ENCODE data around the gene SCN9A.

The SCN9A gene

GRCh38 chr2:166163775-166164174 is 212.0 kb downstream of the SCN9A start:
- no peak for DNase-seq

DNA sequence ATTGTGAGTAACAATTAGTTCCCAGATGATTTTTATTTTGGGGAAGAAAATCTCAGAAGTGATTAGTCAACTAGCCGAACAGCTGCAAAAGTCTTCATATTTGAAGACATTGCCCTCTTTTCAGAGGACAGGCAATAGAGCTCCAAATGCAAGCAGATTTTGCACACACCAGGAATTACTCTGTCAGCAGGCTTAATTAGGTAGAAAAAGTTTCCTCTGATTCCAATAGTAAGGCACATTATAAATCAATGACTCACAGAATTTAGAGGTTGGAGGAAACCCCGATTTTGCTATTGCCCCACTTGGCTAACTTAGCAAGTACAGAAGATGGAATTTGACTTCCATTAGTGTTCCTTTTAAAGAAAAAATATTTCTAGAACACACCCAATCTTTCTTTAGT is 217.2 kb downstream of the SCN9A start:
- DNase-seq: no peak

DNA sequence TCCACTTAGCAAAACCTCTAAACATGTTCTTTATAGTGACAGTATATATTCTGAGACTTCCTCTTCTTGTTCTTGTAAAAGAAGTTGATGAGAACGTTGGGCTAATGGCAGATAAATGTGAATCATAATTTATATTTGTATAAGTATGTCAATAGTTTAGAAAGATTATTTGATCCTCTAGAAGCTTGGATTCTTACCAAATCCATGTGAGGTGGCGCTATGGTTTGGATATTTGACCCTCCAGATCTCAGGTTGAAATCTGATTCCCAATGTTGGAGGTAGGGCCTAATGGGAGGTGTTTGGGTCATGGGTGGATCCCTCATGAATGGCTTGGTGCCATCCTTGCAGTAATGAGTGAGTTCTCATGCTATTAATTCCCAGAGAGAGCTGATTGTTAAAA is 218.2 kb downstream of the SCN9A start:
- DNase-seq: no peak

DNA sequence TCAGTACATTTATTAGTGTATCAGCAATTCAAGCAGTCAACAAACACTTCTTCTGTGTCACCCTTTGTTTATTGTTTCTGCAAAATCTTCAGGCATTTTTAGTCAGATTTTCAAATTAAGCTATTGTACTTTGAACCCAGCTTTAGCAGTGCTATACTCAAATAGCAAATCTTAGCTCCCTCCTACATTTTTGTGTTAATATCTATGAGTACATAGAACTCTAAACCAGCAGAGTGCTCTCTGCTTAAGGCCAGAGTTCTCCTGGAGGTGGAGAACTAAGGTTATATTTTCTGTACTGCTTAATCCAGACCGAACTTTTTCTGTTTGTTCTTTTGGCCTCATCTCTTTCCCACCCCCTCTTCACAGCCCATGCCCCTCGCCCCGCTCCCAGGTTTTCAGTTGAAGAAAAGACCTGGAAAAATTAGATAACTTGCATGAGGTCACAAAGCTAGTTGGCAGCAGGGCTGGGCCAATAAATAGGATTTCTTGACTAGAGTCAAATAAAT is 218.7 kb downstream of the SCN9A start:
- DNase-seq: no peak

DNA sequence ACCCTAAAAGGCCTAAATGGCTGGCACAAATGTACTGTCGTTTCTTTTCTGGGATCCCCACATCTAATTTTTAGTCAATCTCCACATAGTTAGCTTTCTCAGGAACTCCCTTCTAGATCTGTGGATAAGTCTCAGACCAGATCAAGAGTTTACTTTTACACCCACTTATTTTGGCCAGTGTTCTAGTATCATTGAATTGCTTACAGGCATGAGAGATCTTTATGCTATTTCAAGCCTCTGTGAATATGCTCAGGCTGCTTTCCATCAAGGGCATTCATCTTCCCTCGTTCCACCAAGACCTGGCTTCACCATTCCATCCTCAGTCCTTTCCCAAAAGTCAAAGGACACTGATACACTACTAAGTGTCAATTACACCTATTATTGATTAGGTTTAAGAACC is 220.2 kb downstream of the SCN9A start:
- no peak for DNase-seq

GRCh38 chr2:166154685-166155338 is 220.9 kb downstream of the SCN9A start:
- DNase-seq: no peak

GRCh38 chr2:166152064-166152463 is 223.7 kb downstream of the SCN9A start:
- DNase-seq: no peak

DNA sequence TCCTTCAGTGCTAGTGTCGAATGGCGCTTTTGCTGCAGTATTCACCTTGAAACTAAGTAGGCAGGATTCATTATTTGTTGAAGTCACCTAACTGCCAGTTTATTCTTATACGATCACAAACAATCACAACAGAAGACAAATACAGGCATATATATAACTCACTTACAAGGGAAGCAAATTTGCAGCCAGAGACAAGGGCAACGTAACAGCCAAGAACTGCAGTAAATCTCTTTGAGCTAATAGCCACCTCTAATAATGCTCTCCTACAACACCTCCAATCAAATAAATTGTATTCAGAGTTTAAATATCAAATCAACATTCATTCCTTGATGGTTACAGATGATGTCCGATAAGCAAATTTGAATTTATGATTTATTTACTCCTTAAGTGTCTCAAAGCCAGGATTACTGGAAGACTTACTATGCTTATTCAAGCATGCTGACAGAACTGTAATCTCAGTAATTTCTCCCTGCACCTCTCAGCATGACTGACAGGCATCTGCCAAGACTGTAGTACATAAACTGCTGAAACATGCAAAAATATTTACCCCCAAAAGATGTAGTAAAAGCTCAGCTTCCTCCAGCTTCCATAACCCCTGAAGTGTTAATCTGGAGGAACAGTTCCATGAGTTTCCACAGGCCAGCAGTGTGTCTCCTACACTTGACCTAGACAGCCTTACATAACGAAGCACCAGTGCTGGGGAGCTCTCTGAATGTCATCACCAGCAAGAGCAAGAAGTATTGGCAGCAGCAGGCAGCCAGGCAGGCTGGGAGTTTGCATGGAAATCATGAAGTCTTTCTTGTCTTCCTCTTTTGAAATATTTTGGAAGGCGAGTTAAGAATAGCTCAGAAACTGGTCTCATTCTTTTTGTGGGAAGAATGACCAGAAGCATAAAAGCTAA is 227.0 kb downstream of the SCN9A start:
- DNase-seq: no peak

DNA sequence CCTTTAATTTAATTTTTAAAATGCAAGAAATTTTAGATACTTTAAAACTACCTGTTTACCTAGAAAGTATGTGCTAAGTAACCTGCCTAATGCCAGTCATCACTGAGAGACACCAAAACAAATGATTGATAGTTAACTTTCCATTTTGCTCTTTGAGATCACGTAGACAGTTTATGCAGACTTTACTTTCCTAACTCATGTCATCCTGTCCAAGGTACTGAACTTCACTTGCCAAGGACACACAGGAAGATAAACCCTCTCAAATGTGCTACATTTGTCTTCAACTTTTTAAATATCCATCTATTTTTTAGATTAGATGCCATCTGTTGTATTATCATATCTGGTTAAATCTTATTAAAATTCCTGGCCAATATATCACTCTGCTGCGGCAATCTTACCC is 227.9 kb downstream of the SCN9A start:
- DNase-seq: no peak

Measured in cerebellar nuclear complex (tissue), 1 donor.